Endothelial cell (in vitro differentiated cells): ENCODE results near the gene VASH1. TPM values are rescaled to one million over a fixed set of nuclear protein-coding genes. Genes with fewer than 3 reads are reported as not detected.

ENCODE experiments used
- DNase-seq: peaks from one replicate; pipeline ENCODE4 v3.0.0; 2021; ENCODE audit warnings: low spot score
- H3K27ac Mint-ChIP-seq: one replicate; pipeline ENCODE4 v1.8.0; 2021; ENCODE audit warnings: mixed read lengths, inconsistent platforms; ENCODE audit not compliant: unreplicated experiment
- H3K27me3 Mint-ChIP-seq: one replicate; pipeline ENCODE4 v1.8.0; 2021; ENCODE audit warnings: mild to moderate bottlenecking, moderate library complexity, mixed read lengths, inconsistent platforms; ENCODE audit not compliant: unreplicated experiment
- H3K36me3 Mint-ChIP-seq: one replicate; pipeline ENCODE4 v1.8.0; 2021; ENCODE audit warnings: mild to moderate bottlenecking, low read depth, mixed read lengths, inconsistent platforms; ENCODE audit not compliant: unreplicated experiment
- H3K4me1 Mint-ChIP-seq: one replicate; pipeline ENCODE4 v1.8.0; 2021; ENCODE audit warnings: mild to moderate bottlenecking, mixed read lengths, inconsistent platforms; ENCODE audit not compliant: unreplicated experiment
- H3K4me3 Mint-ChIP-seq: one replicate; pipeline ENCODE4 v1.8.0; 2021; ENCODE audit warnings: mild to moderate bottlenecking, mixed read lengths, inconsistent platforms; ENCODE audit not compliant: unreplicated experiment
- H3K9me3 Mint-ChIP-seq: one replicate; pipeline ENCODE4 v1.8.0; 2021; ENCODE audit warnings: mixed read lengths, inconsistent platforms; ENCODE audit not compliant: unreplicated experiment
- total RNA-seq: library from RNA; stranded (reverse); fragmentation: NEBNext Ultra II Directional; extraction: Animal tissue kit (Norgen Biotek cat#: 25700); gene quantifications from one replicate; pipeline ENCODE4 v1.2.1, GENCODE V29; 2021; ENCODE audit not compliant: unreplicated experiment
- TF ChIP-seq, protein P1 (sequence below): fragments of 200-600 bp; sonication (generic); IDR thresholded peaks from one replicate; pipeline ENCODE4 v1.5.0; 2021; ENCODE audit warnings: antibody characterized with exemption; ENCODE audit not compliant: unreplicated experiment

The VASH1 gene
- total RNA-seq, 1 donor from 2014 or later = 166 TPM

DNA sequence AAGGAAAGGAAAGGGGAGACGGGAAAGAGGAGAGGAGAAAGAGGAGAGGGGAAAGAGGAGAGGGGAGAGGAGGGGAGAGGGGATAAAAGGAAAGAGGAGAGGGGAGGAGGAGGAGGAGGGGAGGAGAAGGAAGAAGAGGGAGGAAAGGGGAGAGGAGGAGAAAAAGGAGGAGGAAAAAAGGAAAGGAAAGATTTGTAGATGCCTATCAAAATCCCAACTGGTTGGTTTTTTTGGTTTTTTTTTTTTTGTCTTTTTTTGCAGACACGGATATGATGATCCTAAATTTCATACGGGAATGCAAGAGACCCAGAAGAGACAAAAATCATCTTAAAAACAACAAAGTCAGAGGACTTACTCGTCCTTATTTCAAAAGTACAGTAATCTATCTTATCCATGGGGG lies 32.1 kb downstream of the VASH1 start:
- Mint-ChIP-seq H3K9me3 (no peaks in the 10 kb centered on the region), H3K27me3 (peaks cover 6% of the 10 kb centered on the region), H3K4me3 (no peak overlapping the region), H3K27ac (no peak overlapping the region), H3K36me3 (peaks cover 28% of the 10 kb centered on the region), H3K4me1 (no peaks in the 10 kb centered on the region)
- DNase-seq = no peak
- TF ChIP-seq, protein P1, sequence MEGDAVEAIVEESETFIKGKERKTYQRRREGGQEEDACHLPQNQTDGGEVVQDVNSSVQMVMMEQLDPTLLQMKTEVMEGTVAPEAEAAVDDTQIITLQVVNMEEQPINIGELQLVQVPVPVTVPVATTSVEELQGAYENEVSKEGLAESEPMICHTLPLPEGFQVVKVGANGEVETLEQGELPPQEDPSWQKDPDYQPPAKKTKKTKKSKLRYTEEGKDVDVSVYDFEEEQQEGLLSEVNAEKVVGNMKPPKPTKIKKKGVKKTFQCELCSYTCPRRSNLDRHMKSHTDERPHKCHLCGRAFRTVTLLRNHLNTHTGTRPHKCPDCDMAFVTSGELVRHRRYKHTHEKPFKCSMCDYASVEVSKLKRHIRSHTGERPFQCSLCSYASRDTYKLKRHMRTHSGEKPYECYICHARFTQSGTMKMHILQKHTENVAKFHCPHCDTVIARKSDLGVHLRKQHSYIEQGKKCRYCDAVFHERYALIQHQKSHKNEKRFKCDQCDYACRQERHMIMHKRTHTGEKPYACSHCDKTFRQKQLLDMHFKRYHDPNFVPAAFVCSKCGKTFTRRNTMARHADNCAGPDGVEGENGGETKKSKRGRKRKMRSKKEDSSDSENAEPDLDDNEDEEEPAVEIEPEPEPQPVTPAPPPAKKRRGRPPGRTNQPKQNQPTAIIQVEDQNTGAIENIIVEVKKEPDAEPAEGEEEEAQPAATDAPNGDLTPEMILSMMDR = no peak

DNA sequence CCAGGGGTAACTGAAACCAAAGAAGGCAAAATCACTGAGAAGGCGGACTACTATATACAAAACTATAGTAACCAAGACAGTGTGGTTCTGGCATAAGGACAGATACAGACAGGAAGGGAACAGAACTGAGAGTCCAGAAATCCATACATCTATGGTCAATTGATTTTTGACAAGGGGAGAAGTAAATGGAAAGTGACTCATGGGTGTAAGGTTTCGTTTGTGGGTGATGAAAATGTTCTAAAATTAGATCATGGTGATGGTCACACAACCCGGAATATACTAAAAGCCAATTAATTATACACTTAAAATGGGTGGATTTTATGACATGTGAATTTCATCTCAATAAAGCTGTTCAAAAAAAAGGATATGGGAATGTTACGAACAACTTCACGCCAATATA lies 32.7 kb downstream of the VASH1 start:
- DNase-seq = no peak
- TF ChIP-seq, protein P1 = no peak
- Mint-ChIP-seq H3K36me3 (peaks cover 25% of the 10 kb centered on the region), H3K4me1 (no peaks in the 10 kb centered on the region), H3K27ac (no peak overlapping the region), H3K9me3 (no peaks in the 10 kb centered on the region), H3K27me3 (peaks cover 6% of the 10 kb centered on the region), H3K4me3 (no peak overlapping the region)

DNA sequence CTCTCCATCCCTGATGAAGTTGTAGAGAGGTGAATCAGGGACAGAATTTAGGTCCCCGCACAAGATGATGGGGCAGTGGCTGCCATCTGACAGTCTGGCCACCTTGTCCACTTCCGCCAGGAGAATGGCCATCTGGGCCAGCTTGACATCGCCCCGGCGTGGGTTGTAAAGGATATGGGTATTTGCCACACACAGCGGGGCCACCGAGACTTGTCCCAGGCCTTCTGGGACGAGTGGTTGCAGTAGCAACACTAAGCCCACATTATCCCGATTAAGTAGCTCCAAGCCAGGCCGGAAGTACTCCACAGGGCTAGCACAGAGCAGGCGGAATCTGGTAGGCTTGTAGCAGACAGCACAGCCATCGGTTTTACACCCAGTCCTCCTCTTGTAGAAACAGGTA lies 45.2 kb downstream of the VASH1 start:
- Mint-ChIP-seq H3K27ac (no peak overlapping the region), H3K9me3 (no peaks in the 10 kb centered on the region), H3K27me3 (no peaks in the 10 kb centered on the region), H3K4me3 (no peak overlapping the region), H3K4me1 (peaks cover 26% of the 10 kb centered on the region), H3K36me3 (peaks cover 36% of the 10 kb centered on the region)
- TF ChIP-seq, protein P1 = no peak
- DNase-seq = no peak

DNA sequence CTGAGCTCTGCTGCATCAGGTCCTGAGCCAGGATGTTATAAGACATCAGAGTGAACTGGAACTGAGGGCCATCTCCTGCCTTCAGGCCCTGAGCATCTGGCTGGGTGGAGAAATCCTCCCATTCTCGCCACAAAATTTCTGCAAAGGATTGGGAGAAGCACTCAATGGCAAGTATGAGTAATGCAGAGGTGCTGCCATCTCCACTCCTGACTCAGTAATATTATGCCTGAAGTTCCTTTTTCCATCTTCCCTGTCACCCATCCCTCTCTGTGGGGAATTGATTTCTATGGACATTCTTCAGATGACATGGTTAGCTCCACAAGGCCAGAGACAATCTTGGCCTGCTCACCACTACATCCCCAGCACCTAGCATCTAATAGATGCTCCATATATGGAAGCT lies 46.7 kb downstream of the VASH1 start:
- Mint-ChIP-seq H3K4me1 (peaks cover 30% of the 10 kb centered on the region), H3K27me3 (peaks cover under 1% of the 10 kb centered on the region), H3K36me3 (peaks cover 30% of the 10 kb centered on the region), H3K9me3 (no peaks in the 10 kb centered on the region), H3K27ac (no peak overlapping the region), H3K4me3 (no peak overlapping the region)
- DNase-seq = no peak
- TF ChIP-seq, protein P1 = no peak

DNA sequence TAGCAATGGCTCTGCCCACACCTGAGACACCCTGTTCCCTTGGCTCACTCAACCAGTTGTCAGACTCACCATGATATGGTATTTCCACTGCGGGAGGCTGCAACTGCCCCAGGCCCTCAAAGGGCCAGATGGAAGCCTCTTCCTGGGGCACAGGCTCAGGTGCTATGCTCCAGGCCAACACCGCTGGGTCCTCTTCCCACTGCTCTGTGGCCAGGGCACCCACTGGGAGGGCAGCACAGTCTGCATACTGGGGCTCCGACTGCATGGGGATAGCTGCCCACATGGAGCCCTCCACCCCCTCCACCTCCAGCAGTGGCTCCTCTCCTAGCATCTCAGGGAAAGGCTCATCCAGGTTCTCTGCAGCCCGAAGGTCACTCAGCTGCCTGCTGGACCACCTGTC lies 47.7 kb downstream of the VASH1 start:
- Mint-ChIP-seq H3K9me3 (no peaks in the 10 kb centered on the region), H3K27ac (no peak overlapping the region), H3K36me3 (peaks cover 20% of the 10 kb centered on the region), H3K4me1 (peaks cover 23% of the 10 kb centered on the region), H3K27me3 (peaks cover 2% of the 10 kb centered on the region), H3K4me3 (no peak overlapping the region)
- no peak for DNase-seq
- TF ChIP-seq, protein P1 = no peak
